GM10248 (cell line): Measurements from ENCODE around the gene HLF.

ENCODE experiments used
- CTCF ChIA-PET: fragments of 300-600 bp; sonication (Branson Sonifier 250); formaldehyde crosslinking; extraction: SDS; loops from one replicate; lab custom pipeline; 2021; ENCODE audit warnings: antibody characterized with exemption; lab: Yijun Ruan, JAX
- POLR2A ChIA-PET: fragments of 350-650 bp; sonication (Branson Sonifier 250); formaldehyde crosslinking; extraction: SDS; loops from one replicate; lab custom pipeline; 2020; ENCODE audit warnings: antibody characterized with exemption; lab: Yijun Ruan, JAX
- DNase-seq: peaks from one replicate; pipeline ENCODE4 v3.0.0; 2012; ENCODE audit errors: extremely low spot score
- CTCF ChIP-seq: IDR thresholded peaks from 2 replicates; pipeline ENCODE4 v1.5.1; 2012; ENCODE audit warnings: mild to moderate bottlenecking, low read depth; ENCODE audit errors: extremely low read depth, missing control alignments, control extremely low read depth

The HLF gene

GRCh38 chr17:55318081-55318480 lies 53.3 kb downstream of the HLF start:
- no peak for TF ChIP-seq CTCF
- ChIA-PET POLR2A (no interaction called here), CTCF (interaction anchor here (1.0 to 1.3 kb wide), 4 partner anchors 9 to 325 kb away, joined by 3 read pairs; no protein-coding TSS in a partner anchor)
- no peak for DNase-seq

DNA sequence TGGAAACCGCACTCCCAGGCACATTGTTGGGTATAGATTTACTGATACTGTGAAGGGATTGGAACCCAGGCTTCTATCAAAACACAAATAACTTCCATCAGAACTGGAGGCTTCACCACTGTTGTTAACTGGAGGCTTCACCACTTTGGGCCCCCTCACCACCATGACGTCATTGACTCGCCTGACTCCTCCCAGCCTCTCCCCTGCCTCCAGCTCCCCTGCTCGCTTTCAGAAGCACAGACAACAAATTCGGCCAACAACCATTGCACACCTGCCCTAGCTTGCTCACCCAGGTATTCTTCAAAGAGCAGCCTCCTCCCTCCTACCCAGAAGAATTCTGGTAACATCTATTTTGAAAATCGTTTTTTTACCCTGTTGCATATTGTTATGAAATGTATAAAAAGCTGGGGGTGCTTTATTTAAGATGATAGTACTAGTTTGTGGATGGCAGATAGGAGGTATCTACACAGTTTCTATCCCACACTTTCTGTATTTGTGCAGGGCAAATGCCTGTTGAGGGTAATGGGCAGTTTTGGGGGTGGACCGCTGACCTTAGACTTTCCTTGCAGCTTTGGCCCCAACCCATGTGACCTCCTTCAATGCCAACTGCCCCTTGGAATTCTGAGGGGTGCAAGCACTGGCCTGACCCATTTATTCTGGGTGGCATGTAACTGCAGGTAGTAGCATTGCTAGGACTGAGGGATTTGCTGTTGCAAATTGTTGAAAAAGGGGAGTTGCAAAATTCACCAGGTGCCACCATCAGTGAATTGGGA lies 54.1 kb downstream of the HLF start:
- ChIA-PET CTCF (no interaction called here), POLR2A (no interaction called here)
- no peak for DNase-seq
- TF ChIP-seq CTCF: no peak

GRCh38 chr17:55319933-55320593 lies 55.3 kb downstream of the HLF start:
- no peak for TF ChIP-seq CTCF
- ChIA-PET POLR2A (no interaction called here), CTCF (no interaction called here)

DNA sequence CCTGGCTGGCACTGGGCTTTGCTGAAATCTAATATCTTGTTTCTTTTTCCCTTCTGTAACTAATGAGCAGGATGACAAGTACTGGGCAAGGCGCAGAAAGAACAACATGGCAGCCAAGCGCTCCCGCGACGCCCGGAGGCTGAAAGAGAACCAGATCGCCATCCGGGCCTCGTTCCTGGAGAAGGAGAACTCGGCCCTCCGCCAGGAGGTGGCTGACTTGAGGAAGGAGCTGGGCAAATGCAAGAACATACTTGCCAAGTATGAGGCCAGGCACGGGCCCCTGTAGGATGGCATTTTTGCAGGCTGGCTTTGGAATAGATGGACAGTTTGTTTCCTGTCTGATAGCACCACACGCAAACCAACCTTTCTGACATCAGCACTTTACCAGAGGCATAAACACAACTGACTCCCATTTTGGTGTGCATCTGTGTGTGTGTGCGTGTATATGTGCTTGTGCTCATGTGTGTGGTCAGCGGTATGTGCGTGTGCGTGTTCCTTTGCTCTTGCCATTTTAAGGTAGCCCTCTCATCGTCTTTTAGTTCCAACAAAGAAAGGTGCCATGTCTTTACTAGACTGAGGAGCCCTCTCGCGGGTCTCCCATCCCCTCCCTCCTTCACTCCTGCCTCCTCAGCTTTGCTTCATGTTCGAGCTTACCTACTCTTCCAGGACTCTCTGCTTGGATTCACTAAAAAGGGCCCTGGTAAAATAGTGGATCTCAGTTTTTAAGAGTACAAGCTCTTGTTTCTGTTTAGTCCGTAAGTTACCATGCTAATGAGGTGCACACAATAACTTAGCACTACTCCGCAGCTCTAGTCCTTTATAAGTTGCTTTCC lies 56.0 kb downstream of the HLF start:
- ChIA-PET POLR2A (no interaction called here), CTCF (no interaction called here)
- TF ChIP-seq CTCF: no peak
- no peak for DNase-seq

More at GRCh38 chr17:55319933-55320593, 55.3 kb downstream of the HLF start:
- DNase-seq: no peak

DNA sequence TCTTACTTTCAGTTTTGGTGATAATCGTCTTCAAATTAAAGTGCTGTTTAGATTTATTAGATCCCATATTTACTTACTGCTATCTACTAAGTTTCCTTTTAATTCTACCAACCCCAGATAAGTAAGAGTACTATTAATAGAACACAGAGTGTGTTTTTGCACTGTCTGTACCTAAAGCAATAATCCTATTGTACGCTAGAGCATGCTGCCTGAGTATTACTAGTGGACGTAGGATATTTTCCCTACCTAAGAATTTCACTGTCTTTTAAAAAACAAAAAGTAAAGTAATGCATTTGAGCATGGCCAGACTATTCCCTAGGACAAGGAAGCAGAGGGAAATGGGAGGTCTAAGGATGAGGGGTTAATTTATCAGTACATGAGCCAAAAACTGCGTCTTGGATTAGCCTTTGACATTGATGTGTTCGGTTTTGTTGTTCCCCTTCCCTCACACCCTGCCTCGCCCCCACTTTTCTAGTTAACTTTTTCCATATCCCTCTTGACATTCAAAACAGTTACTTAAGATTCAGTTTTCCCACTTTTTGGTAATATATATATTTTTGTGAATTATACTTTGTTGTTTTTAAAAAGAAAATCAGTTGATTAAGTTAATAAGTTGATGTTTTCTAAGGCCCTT lies 56.8 kb downstream of the HLF start:
- CTCF ChIA-PET: no interaction called here
- no peak for DNase-seq
- POLR2A ChIA-PET: no interaction called here
- no peak for TF ChIP-seq CTCF

- ChIA-PET CTCF (no interaction called here), POLR2A (no interaction called here)
- TF ChIP-seq CTCF: no peak
- no peak for DNase-seq
Measured at GRCh38 chr17:55322453-55322985, 57.8 kb downstream of the HLF start.
